NCI-H460 (cell line): ENCODE results near the gene MAPK8. TPM values are rescaled to one million over a fixed set of nuclear protein-coding genes. Genes with fewer than 3 reads are reported as not detected.

Source experiments
- DNase-seq: peaks from one replicate; pipeline ENCODE4 v3.0.0-alpha.2; 2016; ENCODE audit warnings: low read depth; ENCODE audit errors: extremely low read depth
- total RNA-seq: library from RNA; depleted of rRNA; stranded (reverse); fragments of >200 nt; shearing (Covaris generic); gene quantifications from 2 replicates; pipeline ENCODE4 v1.2.3, GENCODE V29; 2014

MAPK8 gene
- total RNA-seq, 1 experiment from 2014 or later, result 57.7 TPM

- DNase-seq, result no peak
These were observed 138.7 kb downstream of the MAPK8 start for GRCh38 chr10:48444861-48445841.

GRCh38 chr10:48445932-48446331 lies 139.5 kb downstream of the MAPK8 start:
- DNase-seq, result no peak

GRCh38 chr10:48446785-48447184 lies 140.3 kb downstream of the MAPK8 start:
- no peak for DNase-seq

GRCh38 chr10:48447356-48448215 lies 141.1 kb downstream of the MAPK8 start:
- DNase-seq, result no peak

- no peak for DNase-seq
These were observed 142.3 kb downstream of the MAPK8 start for GRCh38 chr10:48448796-48449195.

GRCh38 chr10:48449501-48450232 lies 143.2 kb downstream of the MAPK8 start:
- no peak for DNase-seq

GRCh38 chr10:48450233-48450740 lies 143.8 kb downstream of the MAPK8 start:
- no peak for DNase-seq

- no peak for DNase-seq
These were observed 144.4 kb downstream of the MAPK8 start for GRCh38 chr10:48450741-48451466.

- DNase-seq, result no peak
These were observed 145.7 kb downstream of the MAPK8 start for GRCh38 chr10:48451969-48452878.

- DNase-seq, result no peak
These were observed 146.5 kb downstream of the MAPK8 start for GRCh38 chr10:48452879-48453412.

GRCh38 chr10:48453451-48454301 lies 147.2 kb downstream of the MAPK8 start:
- no peak for DNase-seq

- DNase-seq, result no peak
These were observed 148.0 kb downstream of the MAPK8 start for GRCh38 chr10:48454302-48455054.

- DNase-seq, result no peak
These were observed 148.5 kb downstream of the MAPK8 start for GRCh38 chr10:48455055-48455391.

- DNase-seq, result no peak
These were observed 149.1 kb downstream of the MAPK8 start for GRCh38 chr10:48455392-48456151.

- no peak for DNase-seq
These were observed 149.9 kb downstream of the MAPK8 start for GRCh38 chr10:48456361-48456804.
